Activated CD8-positive, alpha-beta T cell treated with anti-CD3 and anti-CD28 coated beads for 36 hours (primary cell): ENCODE results near the gene NIPAL4. TPM values are rescaled to one million over a fixed set of nuclear protein-coding genes. Genes with fewer than 3 reads are reported as not detected.

Source experiments
- ATAC-seq: fragments of 200-7000 bp; cut with Tn5 transposase; one replicate; pipeline ENCODE4 v1.10.0; 2021; ENCODE audit warnings: mild to moderate bottlenecking, moderate library complexity
- CTCF ChIA-PET: fragments of 350-600 bp; sonication (Branson Sonifier 250); formaldehyde crosslinking; loops from one replicate; lab custom pipeline; 2021; ENCODE audit warnings: antibody characterized with exemption; lab: Charles Lee
- POLR2A ChIA-PET: fragments of 350-600 bp; sonication (Branson Sonifier 250); formaldehyde crosslinking; loops from one replicate; lab custom pipeline; 2021; ENCODE audit warnings: antibody characterized with exemption; lab: Charles Lee
- DNase-seq: peaks from one replicate; pipeline ENCODE4 v3.0.0-alpha.2; 2020
- H3K27ac Mint-ChIP-seq: one replicate; pipeline ENCODE4 v1.8.0; 2021; ENCODE audit warnings: mild to moderate bottlenecking, mixed read lengths
- H3K27me3 Mint-ChIP-seq: one replicate; pipeline ENCODE4 v1.8.0; 2021; ENCODE audit warnings: mixed read lengths
- H3K36me3 Mint-ChIP-seq: one replicate; pipeline ENCODE4 v1.8.0; 2021; ENCODE audit warnings: low read depth, mixed read lengths
- H3K4me1 Mint-ChIP-seq: one replicate; pipeline ENCODE4 v1.8.0; 2021; ENCODE audit warnings: low read depth, mixed read lengths
- H3K4me3 Mint-ChIP-seq: one replicate; pipeline ENCODE4 v1.8.0; 2021; ENCODE audit warnings: mild to moderate bottlenecking, moderate library complexity, mixed read lengths
- H3K9me3 Mint-ChIP-seq: one replicate; pipeline ENCODE4 v1.8.0; 2021; ENCODE audit warnings: mixed read lengths
- CTCF ChIP-seq: fragments of 200-600 bp; IDR thresholded peaks from one replicate; pipeline ENCODE4 v1.8.0; 2022; ENCODE audit warnings: antibody characterized with exemption, mild to moderate bottlenecking
- intact Hi-C: fragments of 100-400 bp; cut with micrococcal nuclease; formaldehyde crosslinking; loops from one replicate; pipeline ENCODE4 v1.10.0; 2022
- total RNA-seq, 2 experiments: library from RNA; stranded (reverse); gene quantifications; one replicate each; pipeline ENCODE4 v1.2.3, GENCODE V29; 2021

NIPAL4 gene
- total RNA-seq, 2 experiments from 2014 or later = 0.29 to 0.72 TPM

- no peak for TF ChIP-seq CTCF
- Mint-ChIP-seq H3K4me1 (peaks cover 14% of the 10 kb centered on the region), H3K36me3 (no peaks in the 10 kb centered on the region), H3K27ac (no peak overlapping the region), H3K27me3 (no peaks in the 10 kb centered on the region), H3K9me3 (no peaks in the 10 kb centered on the region), H3K4me3 (no peak overlapping the region)
- intact Hi-C loops = no loop called here
- DNase-seq (no peak), ATAC-seq (no peak)
- POLR2A ChIA-PET = no interaction called here
- CTCF ChIA-PET = interaction anchor here (0.8 to 11.4 kb wide), 11 partner anchors 8 to 274 kb away, joined by 3 to 64 read pairs (median 6); partner anchors contain the start of genes LSM11 and NIPAL4
Observed at GRCh38 chr5:157469073-157469472, 9.1 kb downstream of the NIPAL4 start.

DNA sequence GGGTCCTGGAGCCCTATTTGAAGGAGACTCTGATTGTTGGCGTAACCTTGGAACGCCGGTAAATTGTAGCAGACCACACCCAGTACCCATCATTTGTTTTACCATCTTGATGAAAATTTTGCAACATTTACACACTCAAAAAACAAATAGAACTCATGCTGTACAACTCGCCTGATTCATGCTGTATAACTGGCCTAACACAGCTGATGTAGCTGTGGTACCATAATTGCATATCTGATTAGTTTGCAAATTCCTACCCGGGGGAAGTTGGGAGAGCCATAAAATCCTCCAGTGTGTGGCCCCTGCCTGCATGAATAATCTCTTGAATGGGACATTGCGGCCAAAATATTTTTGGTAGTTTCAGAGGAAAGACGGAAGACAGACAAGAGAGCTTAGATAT lies 9.7 kb downstream of the NIPAL4 start:
- Mint-ChIP-seq H3K4me3 (no peak overlapping the region), H3K27ac (no peak overlapping the region), H3K4me1 (peaks cover 7% of the 10 kb centered on the region), H3K36me3 (no peaks in the 10 kb centered on the region), H3K27me3 (no peaks in the 10 kb centered on the region), H3K9me3 (no peaks in the 10 kb centered on the region)
- intact Hi-C loops = loop anchor here (10.0 kb wide), 1 partner anchor 145 kb away; no protein-coding TSS in a partner anchor
- ATAC-seq = no peak
- DNase-seq = no peak
- TF ChIP-seq CTCF = no peak
- POLR2A ChIA-PET = no interaction called here
- CTCF ChIA-PET = interaction anchor here (0.8 to 11.4 kb wide), 17 partner anchors 9 to 274 kb away, joined by 3 to 64 read pairs (median 3); partner anchors contain the start of genes LSM11 and NIPAL4

GRCh38 chr5:157470631-157471030 lies 10.6 kb downstream of the NIPAL4 start:
- ChIA-PET POLR2A (no interaction called here), CTCF (interaction anchor here (1.0 to 11.4 kb wide), 14 partner anchors 8 to 273 kb away, joined by 3 to 64 read pairs (median 4); partner anchors contain the start of genes LSM11 and NIPAL4)
- intact Hi-C loops = loop anchor here (10.0 kb wide), 1 partner anchor 146 kb away; no protein-coding TSS in a partner anchor
- Mint-ChIP-seq H3K27me3 (no peaks in the 10 kb centered on the region), H3K36me3 (no peaks in the 10 kb centered on the region), H3K4me1 (no peaks in the 10 kb centered on the region), H3K27ac (no peak overlapping the region), H3K4me3 (no peak overlapping the region), H3K9me3 (no peaks in the 10 kb centered on the region)
- TF ChIP-seq CTCF = no peak
- DNase-seq (no peak), ATAC-seq (no peak)

GRCh38 chr5:157471709-157472108 lies 11.7 kb downstream of the NIPAL4 start:
- POLR2A ChIA-PET = no interaction called here
- Mint-ChIP-seq H3K4me1 (no peaks in the 10 kb centered on the region), H3K4me3 (no peak overlapping the region), H3K27ac (no peak overlapping the region), H3K9me3 (no peaks in the 10 kb centered on the region), H3K36me3 (no peaks in the 10 kb centered on the region), H3K27me3 (no peaks in the 10 kb centered on the region)
- peak; percentile 55 for TF ChIP-seq CTCF
- intact Hi-C loops = loop anchor here (10.0 kb wide), 1 partner anchor 147 kb away; no protein-coding TSS in a partner anchor
- DNase-seq (peak; percentile 48), ATAC-seq (peak; percentile 69)
- CTCF ChIA-PET = interaction anchor here (0.6 to 11.4 kb wide), 32 partner anchors 9 to 591 kb away, joined by 3 to 64 read pairs (median 4); partner anchors contain the start of genes LSM11 and NIPAL4
